SH-SY5Y (cell line): ENCODE data around the gene SIRPD.

Source experiments
- GATA2 ChIP-seq: IDR thresholded peaks from 2 replicates; pipeline ENCODE4 v1.6.1; 2011; ENCODE audit warnings: mild to moderate bottlenecking, low read depth, low read length
- GATA3 ChIP-seq: IDR thresholded peaks from 2 replicates; pipeline ENCODE4 v1.6.1; 2011; ENCODE audit warnings: low read depth, mild to moderate bottlenecking, low read length, moderate library complexity

DNA sequence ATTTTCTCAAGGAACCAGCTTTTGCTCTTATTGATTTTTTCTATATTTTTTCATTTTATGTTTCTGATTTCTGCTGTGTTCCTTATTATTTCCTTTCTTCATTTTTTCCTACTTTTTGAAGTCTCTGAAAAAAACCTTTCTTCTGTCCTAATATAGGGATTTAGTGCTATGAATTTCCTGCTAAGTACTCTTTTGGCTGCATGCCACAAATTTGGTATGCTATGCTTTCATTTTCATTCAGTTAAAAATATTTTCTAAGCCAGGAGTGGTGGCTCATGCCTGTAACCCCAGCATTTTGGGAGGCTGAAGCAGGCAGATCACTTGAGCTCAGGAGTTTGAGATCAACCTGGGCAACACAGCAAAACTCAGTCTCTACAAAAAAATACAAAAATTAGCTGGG lies 30.6 kb downstream of the SIRPD start:
- TF ChIP-seq GATA2 (no peak), GATA3 (no peak)
